H1 (cell line): ENCODE results near the gene RAB10.

Experiments used
- CTBP2 ChIP-seq: IDR thresholded peaks from 2 replicates; pipeline ENCODE4 v1.7.0; 2011; ENCODE audit warnings: borderline replicate concordance, mild to moderate bottlenecking, moderate library complexity, mixed read lengths, low read length; ENCODE audit not compliant: insufficient read depth, insufficient read length
- CTCF ChIP-seq, 3 experiments: IDR thresholded peaks; 1 replicate in 2 of 3; 2 replicates in 1 of 3; pipeline versions ENCODE4 v1.5.1 to v1.6.1; 2011; ENCODE audit warnings: low read length in 3 of 3, mild to moderate bottlenecking in 3 of 3, inconsistent platforms in 2 of 3, low read depth in 1 of 3, moderate library complexity in 1 of 3; ENCODE audit not compliant: insufficient read depth in 1 of 3; ENCODE audit errors: control extremely low read depth in 1 of 3
- JUN ChIP-seq: IDR thresholded peaks from 2 replicates; pipeline ENCODE4 v1.6.1; 2011; ENCODE audit warnings: low read depth, mild to moderate bottlenecking, improper control_type of control experiment, low read length
- SRF ChIP-seq: IDR thresholded peaks from 2 replicates; pipeline ENCODE4 v1.6.1; 2011; ENCODE audit warnings: mild to moderate bottlenecking, low read depth, low read length, moderate library complexity

GRCh38 chr2:26077291-26077690, 43.4 kb downstream of the RAB10 start:
- TF ChIP-seq SRF (no peak), CTBP2 (no peak), CTCF (IDR thresholded peaks at IDR 0.05; ENCODE audit: control extremely low read depth in 1 of 3, insufficient read depth in 1 of 3, low read depth in 1 of 3, low read length in 3 of 3) (no peak), JUN (no peak)
